ENCODE results near the gene PDIA6. TPM values are rescaled to one million over a fixed set of nuclear protein-coding genes. Genes with fewer than 3 reads are reported as not detected.

The PDIA6 gene
- total RNA-seq, 2 donors from 2014 or later = 109 to 213 TPM

DNA sequence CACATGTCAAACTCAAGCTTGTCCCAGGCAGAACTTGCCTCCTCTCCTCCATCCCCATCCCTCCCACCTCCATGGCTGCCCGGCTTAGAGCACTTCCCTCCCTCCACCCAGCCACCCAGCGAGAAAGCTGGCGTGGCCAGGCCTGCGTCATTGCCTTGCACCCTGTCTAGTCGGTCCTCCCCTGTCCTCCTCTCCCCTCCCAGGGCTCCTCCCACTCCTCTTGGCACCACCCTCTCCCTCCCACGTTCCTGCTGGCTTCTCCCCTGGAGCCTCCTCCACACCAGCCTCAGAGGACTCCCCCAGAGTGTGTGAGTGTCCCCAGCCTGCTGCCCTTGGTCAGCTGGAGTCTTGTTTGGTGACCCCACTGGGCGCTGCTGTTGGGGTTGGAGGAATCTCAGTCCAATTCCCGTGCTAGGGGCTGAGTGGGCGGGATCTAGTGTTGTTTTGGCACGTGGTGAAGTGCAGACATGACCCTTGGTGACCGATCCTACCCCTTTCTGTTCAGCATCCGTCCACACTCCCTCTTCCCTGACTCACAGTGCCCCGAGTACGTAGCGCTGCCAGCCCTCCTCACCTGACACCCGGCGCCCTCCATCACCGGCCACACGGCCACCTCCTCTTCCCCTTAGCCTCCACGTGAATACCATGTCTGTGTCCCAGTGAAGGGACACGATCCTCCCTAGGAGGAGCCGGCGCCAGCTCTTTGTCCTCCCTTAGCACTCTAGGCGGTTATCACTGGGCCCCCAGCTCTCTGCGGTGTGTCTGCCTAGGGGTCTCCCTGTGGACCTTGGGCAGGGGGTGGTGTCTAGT, 49.7 kb downstream of the PDIA6 start:
- TF ChIP-seq POLR2A (IDR thresholded peaks at IDR 0.05) (no peak), POLR2AphosphoS5 (IDR thresholded peaks at IDR 0.05) (no peak)
- TF ChIP-seq, protein P1, sequence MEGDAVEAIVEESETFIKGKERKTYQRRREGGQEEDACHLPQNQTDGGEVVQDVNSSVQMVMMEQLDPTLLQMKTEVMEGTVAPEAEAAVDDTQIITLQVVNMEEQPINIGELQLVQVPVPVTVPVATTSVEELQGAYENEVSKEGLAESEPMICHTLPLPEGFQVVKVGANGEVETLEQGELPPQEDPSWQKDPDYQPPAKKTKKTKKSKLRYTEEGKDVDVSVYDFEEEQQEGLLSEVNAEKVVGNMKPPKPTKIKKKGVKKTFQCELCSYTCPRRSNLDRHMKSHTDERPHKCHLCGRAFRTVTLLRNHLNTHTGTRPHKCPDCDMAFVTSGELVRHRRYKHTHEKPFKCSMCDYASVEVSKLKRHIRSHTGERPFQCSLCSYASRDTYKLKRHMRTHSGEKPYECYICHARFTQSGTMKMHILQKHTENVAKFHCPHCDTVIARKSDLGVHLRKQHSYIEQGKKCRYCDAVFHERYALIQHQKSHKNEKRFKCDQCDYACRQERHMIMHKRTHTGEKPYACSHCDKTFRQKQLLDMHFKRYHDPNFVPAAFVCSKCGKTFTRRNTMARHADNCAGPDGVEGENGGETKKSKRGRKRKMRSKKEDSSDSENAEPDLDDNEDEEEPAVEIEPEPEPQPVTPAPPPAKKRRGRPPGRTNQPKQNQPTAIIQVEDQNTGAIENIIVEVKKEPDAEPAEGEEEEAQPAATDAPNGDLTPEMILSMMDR (IDR thresholded peaks at IDR 0.05) = no peak
- no peak overlapping the region for H3K27ac ChIP-seq
- H3K4me3 ChIP-seq = no peak overlapping the region
- no peaks in the 10 kb centered on the region for H3K36me3 ChIP-seq
- 62% methylated on average over 25 of the region's 25 CpGs for WGBS
- no peak for DNase-seq (ENCODE audit: low spot score)
- intact Hi-C loops (cut with DNase I) = no loop called here
- H3K4me1 ChIP-seq (replicated peaks) = no peaks in the 10 kb centered on the region
- no peaks in the 10 kb centered on the region for H3K27me3 ChIP-seq (replicated peaks; ENCODE audit: insufficient read depth)
- no peaks in the 10 kb centered on the region for H3K9me3 ChIP-seq

DNA sequence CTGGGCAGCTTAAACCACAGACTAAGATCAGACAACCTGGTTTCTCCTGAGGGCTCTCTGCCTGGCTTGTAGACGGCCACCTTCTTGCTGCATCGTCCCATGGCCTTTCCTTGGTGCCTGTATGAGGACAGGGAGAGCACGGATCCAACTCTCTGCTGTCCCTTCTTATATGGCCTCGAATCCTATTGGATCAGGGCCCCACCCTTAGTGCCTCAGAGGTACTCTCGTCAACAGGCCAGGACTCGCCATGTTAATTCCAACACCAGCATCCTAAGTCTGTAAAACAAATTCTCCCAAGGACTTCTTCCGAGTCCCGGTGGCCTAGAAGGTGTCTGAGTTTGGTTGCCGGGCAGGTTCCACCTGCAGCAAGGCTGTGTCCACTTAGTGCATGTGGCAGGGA, 51.0 kb downstream of the PDIA6 start:
- Histone ChIP-seq H3K4me3 (no peak overlapping the region), H3K27me3 (replicated peaks; ENCODE audit: insufficient read depth) (no peaks in the 10 kb centered on the region), H3K36me3 (no peaks in the 10 kb centered on the region), H3K27ac (no peak overlapping the region), H3K4me1 (replicated peaks) (no peaks in the 10 kb centered on the region), H3K9me3 (no peaks in the 10 kb centered on the region)
- WGBS = 91% methylated on average over 9 of the region's 9 CpGs
- intact Hi-C loops (cut with DNase I) = no loop called here
- no peak for DNase-seq (ENCODE audit: low spot score)
- TF ChIP-seq POLR2AphosphoS5 (IDR thresholded peaks at IDR 0.05) (no peak), POLR2A (IDR thresholded peaks at IDR 0.05) (no peak)
- TF ChIP-seq, protein P1 (IDR thresholded peaks at IDR 0.05) = no peak

DNA sequence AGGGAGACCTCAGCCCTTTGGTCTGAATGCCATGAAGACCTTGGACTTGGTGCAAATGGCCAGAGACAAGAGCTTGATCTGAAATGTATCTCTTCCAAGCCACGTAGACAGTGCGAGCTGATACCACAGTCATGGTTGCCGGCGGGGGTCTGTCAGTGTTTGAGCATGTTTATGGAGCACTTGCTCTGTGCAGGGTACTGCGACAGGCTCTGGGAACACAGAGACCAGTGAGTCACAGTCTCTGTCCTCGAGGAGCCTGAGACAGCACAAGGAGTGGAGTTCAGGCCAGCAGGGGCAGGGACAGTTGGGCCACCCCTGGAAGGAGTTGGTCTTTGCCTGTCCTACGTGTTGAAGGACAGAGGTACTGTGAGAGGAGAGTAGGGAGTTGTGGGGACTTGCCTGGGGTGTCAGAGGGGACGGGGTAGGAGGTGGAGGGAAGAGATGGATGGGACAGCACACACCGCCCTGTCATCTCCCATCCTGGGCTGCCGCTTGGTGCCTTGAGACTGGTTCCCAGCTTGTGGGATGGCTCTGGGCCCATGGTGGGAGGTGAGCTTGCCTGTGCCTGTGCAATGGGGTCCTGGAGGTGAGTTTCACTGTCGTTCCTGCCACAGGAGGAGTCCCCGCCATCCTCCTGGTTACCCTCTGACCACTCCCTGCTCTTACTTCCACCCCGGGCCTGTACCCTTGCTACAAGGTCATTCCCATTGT, 51.6 kb downstream of the PDIA6 start:
- Histone ChIP-seq H3K4me1 (replicated peaks) (no peaks in the 10 kb centered on the region), H3K27me3 (replicated peaks; ENCODE audit: insufficient read depth) (no peaks in the 10 kb centered on the region), H3K4me3 (no peak overlapping the region), H3K27ac (no peak overlapping the region), H3K36me3 (no peaks in the 10 kb centered on the region), H3K9me3 (no peaks in the 10 kb centered on the region)
- intact Hi-C loops (cut with DNase I) = no loop called here
- DNase-seq (ENCODE audit: low spot score) = no peak
- TF ChIP-seq, protein P1 (IDR thresholded peaks at IDR 0.05) = no peak
- TF ChIP-seq POLR2AphosphoS5 (IDR thresholded peaks at IDR 0.05) (no peak), POLR2A (IDR thresholded peaks at IDR 0.05) (no peak)
- 93% methylated on average over 13 of the region's 13 CpGs for WGBS

DNA sequence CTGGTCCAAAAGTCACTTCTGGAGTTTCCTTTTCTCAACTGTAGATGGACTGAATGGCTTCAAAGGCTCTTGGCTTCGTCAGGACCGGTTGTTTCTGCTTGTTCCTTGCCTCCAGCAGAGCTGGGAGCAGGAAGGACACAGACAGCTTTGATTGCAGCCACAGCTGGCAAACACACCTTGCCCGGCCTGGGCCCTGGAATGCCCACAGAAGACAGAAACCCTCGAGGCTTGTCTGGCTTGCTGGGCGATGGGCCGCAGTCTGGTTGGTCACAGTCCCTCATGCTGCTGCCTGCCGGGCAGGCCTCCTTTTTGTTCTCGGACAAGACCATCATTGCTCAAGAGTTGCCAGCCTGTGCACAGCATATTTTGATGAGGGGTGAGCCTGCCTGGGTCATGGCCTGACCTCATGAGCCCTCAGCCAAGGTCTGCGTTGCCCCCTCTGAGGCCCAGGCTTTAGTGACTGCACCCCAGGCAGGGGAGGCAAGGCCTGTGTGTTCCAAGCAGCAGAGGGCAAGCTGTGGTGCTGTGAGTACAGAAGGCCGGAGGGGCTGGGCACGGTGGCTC, 53.4 kb downstream of the PDIA6 start:
- H3K36me3 ChIP-seq = no peaks in the 10 kb centered on the region
- H3K27ac ChIP-seq = no peak overlapping the region
- H3K4me1 ChIP-seq (replicated peaks) = no peaks in the 10 kb centered on the region
- intact Hi-C loops (cut with DNase I) = no loop called here
- no peaks in the 10 kb centered on the region for H3K27me3 ChIP-seq (replicated peaks; ENCODE audit: insufficient read depth)
- no peak for TF ChIP-seq POLR2AphosphoS5 (IDR thresholded peaks at IDR 0.05)
- TF ChIP-seq, protein P1 (IDR thresholded peaks at IDR 0.05) = no peak
- no peak for TF ChIP-seq POLR2A (IDR thresholded peaks at IDR 0.05)
- H3K4me3 ChIP-seq = no peak overlapping the region
- H3K9me3 ChIP-seq = no peaks in the 10 kb centered on the region
- no peak for DNase-seq (ENCODE audit: low spot score)
- WGBS = 76% methylated on average over 11 of the region's 11 CpGs
